Measurements from ENCODE around the gene FAM174C. TPM values are rescaled to one million over a fixed set of nuclear protein-coding genes. Genes with fewer than 3 reads are reported as not detected.
A peak's percentile ranks its signal among the peaks of the same experiment; 100 is the strongest.

FAM174C gene
- total RNA-seq, 1 experiment from 2014 or later: 110 TPM

DNA sequence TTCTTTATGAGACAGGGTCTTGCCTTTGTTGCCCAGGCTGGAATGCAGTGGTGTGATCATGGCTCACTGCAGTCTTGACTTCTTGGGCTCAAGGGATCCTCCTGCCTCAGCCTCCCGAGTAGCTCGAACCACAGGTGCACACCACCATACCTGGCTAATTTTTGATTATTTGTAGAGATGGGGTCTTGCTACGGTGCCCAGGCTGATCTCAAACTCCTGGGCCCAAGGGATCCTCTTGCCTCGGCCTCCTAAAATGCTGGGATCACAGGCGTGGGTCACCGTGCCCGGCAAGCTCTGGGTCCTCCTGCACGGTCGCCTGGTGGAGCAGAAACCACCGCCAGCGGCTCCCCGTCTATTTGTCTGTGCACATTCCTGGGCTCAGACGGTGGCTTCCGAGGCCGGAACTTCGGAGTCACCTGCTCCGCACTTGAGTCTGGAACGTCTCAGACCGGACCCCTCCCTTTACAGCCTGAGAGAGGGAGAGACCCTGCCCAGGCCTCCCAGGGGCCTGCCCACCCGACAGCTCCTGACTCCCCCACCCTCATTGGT is 32.5 kb downstream of the FAM174C start:
- DNase-seq (no peak), ATAC-seq (no peak)
- intact Hi-C loops (cut with micrococcal nuclease): no loop called here
- no TSS peak for BruUV-seq (replicated peaks)
- Histone ChIP-seq H4K20me1 (ENCODE audit: low read length) (no peaks in the 10 kb centered on the region), H3K9me3 (ENCODE audit: low read length) (no peaks in the 10 kb centered on the region), H3K27ac (ENCODE audit: low read length) (no peak overlapping the region), H3K4me3 (ENCODE audit: low read length) (no peak overlapping the region), H3K4me2 (ENCODE audit: low read length) (no peak overlapping the region), H3K9me2 (replicated peaks; ENCODE audit: low read length) (no peaks in the 10 kb centered on the region), H3K36me3 (ENCODE audit: low read depth, low read length) (no peaks in the 10 kb centered on the region), H3K79me2 (ENCODE audit: low read length) (no peaks in the 10 kb centered on the region), H3K9ac (ENCODE audit: low read length) (no peak overlapping the region), H3F3A (ENCODE audit: low read length, unreplicated experiment) (no peaks in the 10 kb centered on the region), H3K27me3 (ENCODE audit: low read length) (no peaks in the 10 kb centered on the region), H2AFZ (ENCODE audit: low read length) (no peak overlapping the region), H3K4me1 (ENCODE audit: insufficient read depth, low read length) (no peaks in the 10 kb centered on the region; the same call in 1 of the 2 replicates)
- ChIA-PET CTCF (no interaction called here), POLR2A (ENCODE audit: unreplicated experiment) (no interaction called here)
- TF ChIP-seq EZH2phosphoT487 (IDR thresholded peaks at IDR 0.05; ENCODE audit: borderline replicate concordance, low read length) (no peak), EZH2 (IDR thresholded peaks at IDR 0.05; ENCODE audit: low read length, unreplicated experiment) (no peak)
- TF ChIP-seq, protein P1, sequence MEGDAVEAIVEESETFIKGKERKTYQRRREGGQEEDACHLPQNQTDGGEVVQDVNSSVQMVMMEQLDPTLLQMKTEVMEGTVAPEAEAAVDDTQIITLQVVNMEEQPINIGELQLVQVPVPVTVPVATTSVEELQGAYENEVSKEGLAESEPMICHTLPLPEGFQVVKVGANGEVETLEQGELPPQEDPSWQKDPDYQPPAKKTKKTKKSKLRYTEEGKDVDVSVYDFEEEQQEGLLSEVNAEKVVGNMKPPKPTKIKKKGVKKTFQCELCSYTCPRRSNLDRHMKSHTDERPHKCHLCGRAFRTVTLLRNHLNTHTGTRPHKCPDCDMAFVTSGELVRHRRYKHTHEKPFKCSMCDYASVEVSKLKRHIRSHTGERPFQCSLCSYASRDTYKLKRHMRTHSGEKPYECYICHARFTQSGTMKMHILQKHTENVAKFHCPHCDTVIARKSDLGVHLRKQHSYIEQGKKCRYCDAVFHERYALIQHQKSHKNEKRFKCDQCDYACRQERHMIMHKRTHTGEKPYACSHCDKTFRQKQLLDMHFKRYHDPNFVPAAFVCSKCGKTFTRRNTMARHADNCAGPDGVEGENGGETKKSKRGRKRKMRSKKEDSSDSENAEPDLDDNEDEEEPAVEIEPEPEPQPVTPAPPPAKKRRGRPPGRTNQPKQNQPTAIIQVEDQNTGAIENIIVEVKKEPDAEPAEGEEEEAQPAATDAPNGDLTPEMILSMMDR (conservative IDR thresholded peaks at IDR 0.05; ENCODE audit: low read depth, low read length): no peak

DNA sequence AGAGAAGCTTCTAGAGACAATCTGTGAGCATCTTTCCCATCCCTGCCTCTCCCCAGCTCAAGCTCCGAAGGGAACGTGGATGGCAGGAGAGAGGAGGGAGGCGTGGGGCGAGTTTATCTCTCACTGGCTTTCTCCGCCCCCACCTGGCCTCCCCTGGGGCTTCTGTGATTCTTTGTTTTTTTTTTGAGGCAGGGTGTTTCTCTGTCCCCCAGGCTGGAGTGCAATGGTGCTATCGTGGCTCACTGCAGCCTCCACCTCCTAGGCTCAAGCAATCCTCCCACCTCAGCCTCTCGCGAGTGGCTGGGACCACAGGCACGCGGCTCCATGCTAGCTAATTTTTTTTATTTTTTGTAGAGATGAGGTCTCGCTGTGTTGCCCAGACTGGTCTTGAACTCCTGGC is 33.4 kb downstream of the FAM174C start:
- BruUV-seq (replicated peaks): no TSS peak
- Histone ChIP-seq H3F3A (ENCODE audit: low read length, unreplicated experiment) (no peaks in the 10 kb centered on the region), H3K4me1 (ENCODE audit: insufficient read depth, low read length) (peaks cover 7% of the 10 kb centered on the region), H3K79me2 (ENCODE audit: low read length) (no peaks in the 10 kb centered on the region), H3K9me2 (replicated peaks; ENCODE audit: low read length) (no peaks in the 10 kb centered on the region), H3K9ac (ENCODE audit: low read length) (no peak overlapping the region), H2AFZ (ENCODE audit: low read length) (no peak overlapping the region), H3K36me3 (ENCODE audit: low read depth, low read length) (no peaks in the 10 kb centered on the region), H3K9me3 (ENCODE audit: low read length) (no peaks in the 10 kb centered on the region), H4K20me1 (ENCODE audit: low read length) (no peaks in the 10 kb centered on the region), H3K27me3 (ENCODE audit: low read length) (no peaks in the 10 kb centered on the region), H3K27ac (ENCODE audit: low read length) (no peak overlapping the region), H3K4me2 (ENCODE audit: low read length) (no peak overlapping the region), H3K4me3 (ENCODE audit: low read length) (no peak overlapping the region)
- ChIA-PET CTCF (no interaction called here), POLR2A (ENCODE audit: unreplicated experiment) (no interaction called here)
- ATAC-seq (no peak), DNase-seq (no peak)
- intact Hi-C loops (cut with micrococcal nuclease): no loop called here
- TF ChIP-seq EZH2phosphoT487 (IDR thresholded peaks at IDR 0.05; ENCODE audit: borderline replicate concordance, low read length): no peak
- no peak for TF ChIP-seq EZH2 (IDR thresholded peaks at IDR 0.05; ENCODE audit: low read length, unreplicated experiment)
- TF ChIP-seq, protein P1 (conservative IDR thresholded peaks at IDR 0.05; ENCODE audit: low read depth, low read length): no peak

DNA sequence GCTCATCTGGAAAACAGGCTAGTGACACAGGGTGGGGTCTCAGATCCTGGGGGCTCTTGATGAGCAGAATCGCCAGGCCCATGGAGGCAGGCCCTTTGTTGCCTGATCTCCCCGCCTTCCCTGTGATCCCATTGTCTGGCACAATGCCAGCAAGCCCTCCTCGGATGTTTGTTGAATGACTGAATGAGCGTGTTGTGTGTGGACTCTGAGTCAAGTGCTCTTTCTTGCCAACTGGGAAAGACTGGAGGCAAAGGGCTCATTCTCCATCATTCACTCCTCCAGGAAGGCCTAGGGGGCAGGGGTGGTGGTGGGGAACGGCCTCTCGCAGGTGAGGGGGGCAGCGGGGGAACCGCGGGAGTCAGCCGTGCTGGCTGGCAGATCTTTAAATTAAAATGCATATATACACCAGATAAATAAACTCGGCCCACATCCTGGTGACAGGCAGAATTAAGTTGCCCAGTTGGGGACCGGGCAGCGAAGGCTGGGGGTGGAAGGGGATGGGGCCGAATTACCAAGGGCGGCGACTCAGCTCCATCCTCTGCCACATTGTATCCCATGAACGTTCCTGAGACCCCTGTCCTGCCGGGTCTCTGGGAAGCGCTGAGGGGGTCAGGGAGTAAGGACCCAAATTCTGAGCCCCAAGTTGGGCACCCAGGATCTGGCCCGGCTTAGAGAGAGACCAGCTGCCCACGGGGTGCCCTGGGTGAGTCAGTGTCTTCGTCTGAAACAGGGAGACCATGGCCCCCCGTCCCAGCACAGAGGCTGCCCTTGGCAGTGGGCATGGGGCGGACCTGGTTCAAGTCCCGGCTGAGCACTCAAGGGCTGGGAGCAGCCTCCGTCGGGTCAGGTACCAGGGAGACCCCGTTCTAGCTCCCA is 34.9 kb downstream of the FAM174C start:
- Histone ChIP-seq H3F3A (ENCODE audit: low read length, unreplicated experiment) (no peaks in the 10 kb centered on the region), H3K4me3 (ENCODE audit: low read length) (no peak overlapping the region), H3K27me3 (ENCODE audit: low read length) (no peaks in the 10 kb centered on the region), H4K20me1 (ENCODE audit: low read length) (no peaks in the 10 kb centered on the region), H2AFZ (ENCODE audit: low read length) (no peak overlapping the region), H3K36me3 (ENCODE audit: low read depth, low read length) (no peaks in the 10 kb centered on the region), H3K9ac (ENCODE audit: low read length) (no peak overlapping the region), H3K4me1 (ENCODE audit: insufficient read depth, low read length) (peaks cover 8% of the 10 kb centered on the region), H3K9me2 (replicated peaks; ENCODE audit: low read length) (no peaks in the 10 kb centered on the region), H3K4me2 (ENCODE audit: low read length) (no peak overlapping the region), H3K9me3 (ENCODE audit: low read length) (no peaks in the 10 kb centered on the region), H3K27ac (ENCODE audit: low read length) (no peak overlapping the region), H3K79me2 (ENCODE audit: low read length) (no peaks in the 10 kb centered on the region)
- ATAC-seq (no peak), DNase-seq (peak; percentile 30)
- ChIA-PET POLR2A (ENCODE audit: unreplicated experiment) (no interaction called here), CTCF (no interaction called here)
- BruUV-seq (replicated peaks): no TSS peak
- intact Hi-C loops (cut with micrococcal nuclease): no loop called here
- TF ChIP-seq EZH2 (IDR thresholded peaks at IDR 0.05; ENCODE audit: low read length, unreplicated experiment): no peak
- TF ChIP-seq EZH2phosphoT487 (IDR thresholded peaks at IDR 0.05; ENCODE audit: borderline replicate concordance, low read length): no peak
- TF ChIP-seq, protein P1 (conservative IDR thresholded peaks at IDR 0.05; ENCODE audit: low read depth, low read length): no peak
